ENCODE measurements around the gene OS9.

The OS9 gene

GRCh38 chr12:57766464-57767304 is 72.8 kb downstream of the OS9 start, which contains the start of gene CYP27B1:
CYP27B1 (minus strand) TSS chr12:57767078; CDS start chr12:57767041, 37 bp downstream.
- no peak for DNase-seq (ENCODE audit: low spot score)

- DNase-seq (ENCODE audit: low spot score): no peak
Observed at GRCh38 chr12:57767305-57767698, 73.4 kb downstream of the OS9 start.

- no peak for DNase-seq (ENCODE audit: low spot score)
Observed at GRCh38 chr12:57767876-57768275, 73.9 kb downstream of the OS9 start.

- DNase-seq (ENCODE audit: low spot score): no peak
Observed at GRCh38 chr12:57769594-57769993, 75.7 kb downstream of the OS9 start.

GRCh38 chr12:57770734-57771133 is 76.8 kb downstream of the OS9 start:
- DNase-seq (ENCODE audit: low spot score): no peak
